ENCODE results near the gene CFAP45. TPM values are rescaled to one million over a fixed set of nuclear protein-coding genes. Genes with fewer than 3 reads are reported as not detected.
A peak's percentile ranks its signal among the peaks of the same experiment; 100 is the strongest.

CFAP45 gene
- total and polyA plus RNA-seq, 2 donors (not counting 1 experiment from before 2014, with no cell fraction given) = 1.3 to 2.4 TPM

DNA sequence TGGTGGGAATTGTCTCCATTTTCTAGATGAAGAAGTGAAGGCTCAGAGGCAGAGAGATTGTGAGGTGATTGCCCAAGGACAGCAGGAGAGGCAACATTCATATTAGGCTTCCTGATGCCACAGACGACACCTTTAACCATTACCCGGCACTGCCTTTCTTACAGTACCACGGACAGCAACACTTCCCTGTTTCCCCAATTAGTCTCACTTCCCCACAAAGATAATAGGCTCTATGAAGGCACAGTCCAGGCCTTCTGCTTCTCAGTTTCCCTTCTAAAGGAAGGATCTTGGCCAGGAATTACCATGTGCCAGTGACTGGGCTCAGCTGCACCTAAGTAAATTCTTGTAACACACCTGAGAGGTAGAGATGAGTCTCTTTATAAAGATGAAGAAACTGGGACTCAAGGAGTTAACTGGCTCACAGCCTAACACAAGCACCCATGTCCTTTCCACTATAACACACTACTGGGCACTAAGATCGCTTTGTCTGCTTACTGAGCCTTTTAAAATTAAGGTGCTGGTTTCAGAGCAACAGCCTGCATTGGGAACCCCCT lies 35.8 kb upstream of the CFAP45 start:
- Mint-ChIP-seq H3K27ac (no peak overlapping the region), H3K9me3 (ENCODE audit: insufficient read depth) (no peaks in the 10 kb centered on the region), H3K4me3 (peak overlapping the region; percentile 19), H3K4me1 (peaks cover 47% of the 10 kb centered on the region), H3K27me3 (peaks cover 5% of the 10 kb centered on the region)
- TF ChIP-seq, protein P1, sequence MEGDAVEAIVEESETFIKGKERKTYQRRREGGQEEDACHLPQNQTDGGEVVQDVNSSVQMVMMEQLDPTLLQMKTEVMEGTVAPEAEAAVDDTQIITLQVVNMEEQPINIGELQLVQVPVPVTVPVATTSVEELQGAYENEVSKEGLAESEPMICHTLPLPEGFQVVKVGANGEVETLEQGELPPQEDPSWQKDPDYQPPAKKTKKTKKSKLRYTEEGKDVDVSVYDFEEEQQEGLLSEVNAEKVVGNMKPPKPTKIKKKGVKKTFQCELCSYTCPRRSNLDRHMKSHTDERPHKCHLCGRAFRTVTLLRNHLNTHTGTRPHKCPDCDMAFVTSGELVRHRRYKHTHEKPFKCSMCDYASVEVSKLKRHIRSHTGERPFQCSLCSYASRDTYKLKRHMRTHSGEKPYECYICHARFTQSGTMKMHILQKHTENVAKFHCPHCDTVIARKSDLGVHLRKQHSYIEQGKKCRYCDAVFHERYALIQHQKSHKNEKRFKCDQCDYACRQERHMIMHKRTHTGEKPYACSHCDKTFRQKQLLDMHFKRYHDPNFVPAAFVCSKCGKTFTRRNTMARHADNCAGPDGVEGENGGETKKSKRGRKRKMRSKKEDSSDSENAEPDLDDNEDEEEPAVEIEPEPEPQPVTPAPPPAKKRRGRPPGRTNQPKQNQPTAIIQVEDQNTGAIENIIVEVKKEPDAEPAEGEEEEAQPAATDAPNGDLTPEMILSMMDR (IDR thresholded peaks at IDR 0.05) = no peak
- no peak for TF ChIP-seq EZH2 (IDR thresholded peaks at IDR 0.05; ENCODE audit: borderline replicate concordance, insufficient read depth, low read depth, low read length, poor library complexity, severe bottlenecking)
- Histone ChIP-seq H3K9me3 (ENCODE audit: control extremely low read depth in 1 of 3, control insufficient read depth in 2 of 3, insufficient read depth in 1 of 3, low read length in 2 of 3) (peaks cover 0 to 4% (median 0%) of the 10 kb centered on the region in 3 donors), H3K4me1 (ENCODE audit: control insufficient read depth in 2 of 2, insufficient read depth in 2 of 2, low read length in 2 of 2) (peaks cover 37 to 43% of the 10 kb centered on the region in 2 donors), H3K27me3 (replicated peaks in 1 of 4; ENCODE audit: control extremely low read depth in 1 of 4, control insufficient read depth in 3 of 4, insufficient read depth in 4 of 4, low read length in 3 of 4) (no peaks in the 10 kb centered on the region), H2AFZ (ENCODE audit: insufficient read depth, low read depth, low read length, poor library complexity, severe bottlenecking) (no peak overlapping the region), H3K27ac (ENCODE audit: low read length in 2 of 2) (no peak overlapping the region), H3K79me2 (ENCODE audit: control insufficient read depth, insufficient read depth, low read length) (no peaks in the 10 kb centered on the region), H3K36me3 (replicated peaks in 1 of 2; ENCODE audit: control extremely low read depth in 1 of 2, control insufficient read depth in 1 of 2, extremely low read depth in 1 of 2, insufficient read depth in 2 of 2, low read length in 1 of 2) (no peaks in the 10 kb centered on the region), H3K4me2 (replicated peaks; ENCODE audit: low read depth, low read length, poor library complexity, severe bottlenecking) (peak overlapping the region; percentile 73), H4K20me1 (ENCODE audit: control insufficient read depth, insufficient read depth, low read length, poor library complexity, severe bottlenecking) (no peaks in the 10 kb centered on the region), H3K9ac (ENCODE audit: low read length) (peak overlapping the region; percentile 8), H3K4me3 (ENCODE audit: control extremely low read depth in 1 of 5, extremely low read depth in 1 of 5, insufficient read depth in 1 of 5, low read depth in 2 of 5, low read length in 4 of 5) (no peak overlapping the region)
- POLR2A ChIA-PET = interaction anchor here (1.1 kb wide), 1 partner anchor 9 kb away, joined by 5 read pairs; no protein-coding TSS in a partner anchor
- CTCF ChIA-PET = interaction anchor here (1.0 to 10.7 kb wide), 12 partner anchors 10 to 151 kb away, joined by 3 to 177 read pairs (median 6); partner anchors contain the start of gene TAGLN2
- ATAC-seq (ENCODE audit: low read depth) (no peak), DNase-seq (peak; percentile 54)
- intact Hi-C loops (cut with micrococcal nuclease) = loop anchor here (1.0 to 5.0 kb wide), 7 partner anchors 10 to 317 kb away; partner anchors contain the start of genes IGSF9 and TAGLN2
- WGBS (ENCODE audit: insufficient coverage) = 45% methylated on average over 4 of the region's 4 CpGs

DNA sequence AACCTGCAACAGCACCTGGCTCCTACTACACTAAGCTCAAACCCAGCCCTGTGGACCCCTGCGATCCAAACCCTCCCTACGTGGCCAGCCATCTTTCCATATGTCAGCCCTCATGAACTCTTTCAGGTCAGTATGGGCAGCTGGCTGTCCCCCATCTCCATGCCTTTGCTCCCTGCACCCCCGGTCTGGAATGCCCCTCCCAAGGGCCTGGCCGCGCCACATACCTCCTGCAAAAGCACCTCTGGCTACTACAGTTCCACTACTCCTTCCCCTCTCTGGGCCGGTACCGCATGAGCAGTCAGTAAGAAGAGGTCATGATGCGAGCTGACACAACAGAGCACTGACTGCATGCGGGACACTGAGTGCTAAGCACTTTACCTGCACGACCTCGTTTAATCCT lies 35.3 kb upstream of the CFAP45 start:
- CTCF ChIA-PET = interaction anchor here (1.0 to 10.7 kb wide), 10 partner anchors 11 to 152 kb away, joined by 3 to 177 read pairs (median 6); partner anchors contain the start of gene TAGLN2
- H3K36me3 ChIP-seq (replicated peaks in 1 of 2; ENCODE audit: control extremely low read depth in 1 of 2, control insufficient read depth in 1 of 2, extremely low read depth in 1 of 2, insufficient read depth in 2 of 2, low read length in 1 of 2) = no peaks in the 10 kb centered on the region
- DNase-seq (no peak), ATAC-seq (ENCODE audit: low read depth) (no peak)
- no peak overlapping the region for H3K4me3 ChIP-seq (ENCODE audit: control extremely low read depth in 1 of 5, extremely low read depth in 1 of 5, insufficient read depth in 1 of 5, low read depth in 2 of 5, low read length in 4 of 5)
- no peak overlapping the region for H3K27ac ChIP-seq (ENCODE audit: low read length in 2 of 2)
- Mint-ChIP-seq H3K4me3 (no peak overlapping the region), H3K4me1 (peaks cover 44% of the 10 kb centered on the region), H3K27me3 (peaks cover 7% of the 10 kb centered on the region), H3K27ac (no peak overlapping the region), H3K9me3 (ENCODE audit: insufficient read depth) (no peaks in the 10 kb centered on the region)
- H3K9ac ChIP-seq (ENCODE audit: low read length) = no peak overlapping the region
- peaks cover 35 to 40% of the 10 kb centered on the region in 2 donors for H3K4me1 ChIP-seq (ENCODE audit: control insufficient read depth in 2 of 2, insufficient read depth in 2 of 2, low read length in 2 of 2)
- no peak overlapping the region for H2AFZ ChIP-seq (ENCODE audit: insufficient read depth, low read depth, low read length, poor library complexity, severe bottlenecking)
- no peaks in the 10 kb centered on the region for H3K79me2 ChIP-seq (ENCODE audit: control insufficient read depth, insufficient read depth, low read length)
- intact Hi-C loops (cut with micrococcal nuclease) = loop anchor here (5.0 kb wide), 3 partner anchors 83 to 317 kb away; no protein-coding TSS in a partner anchor
- H4K20me1 ChIP-seq (ENCODE audit: control insufficient read depth, insufficient read depth, low read length, poor library complexity, severe bottlenecking) = no peaks in the 10 kb centered on the region
- no peak overlapping the region for H3K4me2 ChIP-seq (replicated peaks; ENCODE audit: low read depth, low read length, poor library complexity, severe bottlenecking)
- POLR2A ChIA-PET = interaction anchor here (1.4 kb wide), 1 partner anchor 10 kb away, joined by 3 read pairs; the partner anchor contains the start of gene TAGLN2
- no peaks in the 10 kb centered on the region for H3K27me3 ChIP-seq (replicated peaks in 1 of 4; ENCODE audit: control extremely low read depth in 1 of 4, control insufficient read depth in 3 of 4, insufficient read depth in 4 of 4, low read length in 3 of 4)
- peaks cover 0 to 4% (median 0%) of the 10 kb centered on the region in 3 donors for H3K9me3 ChIP-seq (ENCODE audit: control extremely low read depth in 1 of 3, control insufficient read depth in 2 of 3, insufficient read depth in 1 of 3, low read length in 2 of 3)
- WGBS (ENCODE audit: insufficient coverage) = 91% methylated on average over 11 of the region's 11 CpGs
- TF ChIP-seq, protein P1 (IDR thresholded peaks at IDR 0.05) = no peak
- TF ChIP-seq EZH2 (IDR thresholded peaks at IDR 0.05; ENCODE audit: borderline replicate concordance, insufficient read depth, low read depth, low read length, poor library complexity, severe bottlenecking) = no peak
